Measurements from ENCODE around the gene UBD.

The UBD gene

GRCh38 chr6:29559524-29560287 is at the start of gene UBD:
Gene UBD (minus strand): TSS chr6:29559732. CDS start chr6:29559701, 31 bp downstream.
- DNase-seq (ENCODE audit: low read depth in 2 of 2) = no peak

GRCh38 chr6:29608131-29608530 is 48.6 kb upstream of the UBD start:
- DNase-seq (ENCODE audit: low read depth in 2 of 2) = no peak

- DNase-seq (ENCODE audit: low read depth in 2 of 2) = no peak
These were observed 44.4 kb upstream of the UBD start for GRCh38 chr6:29603930-29604329.

- no peak for DNase-seq (ENCODE audit: low read depth in 2 of 2)
These were observed 43.9 kb upstream of the UBD start for GRCh38 chr6:29603456-29603855.

- DNase-seq (ENCODE audit: low read depth in 2 of 2) = no peak
These were observed 43.2 kb upstream of the UBD start for GRCh38 chr6:29602564-29603361.

GRCh38 chr6:29598172-29598747 is 38.7 kb upstream of the UBD start:
- DNase-seq (ENCODE audit: low read depth in 2 of 2) = no peak

- no peak for DNase-seq (ENCODE audit: low read depth in 2 of 2)
These were observed 37.7 kb upstream of the UBD start for GRCh38 chr6:29597184-29597583.

- DNase-seq (ENCODE audit: low read depth in 2 of 2) = no peak
These were observed 36.9 kb upstream of the UBD start for GRCh38 chr6:29596381-29596900.

- no peak for DNase-seq (ENCODE audit: low read depth in 2 of 2)
These were observed 33.8 kb upstream of the UBD start for GRCh38 chr6:29593199-29593855.

GRCh38 chr6:29591677-29592076 is 32.1 kb upstream of the UBD start:
- DNase-seq (ENCODE audit: low read depth in 2 of 2) = no peak

- no peak for DNase-seq (ENCODE audit: low read depth in 2 of 2)
These were observed 30.8 kb upstream of the UBD start for GRCh38 chr6:29590218-29590808.

GRCh38 chr6:29589423-29590048 is 30.0 kb upstream of the UBD start:
- DNase-seq (ENCODE audit: low read depth in 2 of 2) = no peak

- no peak for DNase-seq (ENCODE audit: low read depth in 2 of 2)
These were observed 25.3 kb upstream of the UBD start, which contains the start of gene OR2H2 for GRCh38 chr6:29584821-29585220. Gene OR2H2 (plus strand): TSS chr6:29585121. CDS start chr6:29587945, 2,824 bp downstream.

- no peak for DNase-seq (ENCODE audit: low read depth in 2 of 2)
These were observed 18.0 kb upstream of the UBD start for GRCh38 chr6:29577544-29577943.

GRCh38 chr6:29576056-29576455 is 16.5 kb upstream of the UBD start:
- DNase-seq (ENCODE audit: low read depth in 2 of 2) = no peak

- DNase-seq (ENCODE audit: low read depth in 2 of 2) = no peak
These were observed 8.5 kb upstream of the UBD start for GRCh38 chr6:29567991-29568390.

- no peak for DNase-seq (ENCODE audit: low read depth in 2 of 2)
These were observed 8.0 kb upstream of the UBD start for GRCh38 chr6:29567541-29567940.

GRCh38 chr6:29566856-29567255 is 7.3 kb upstream of the UBD start:
- DNase-seq (ENCODE audit: low read depth in 2 of 2) = no peak

- DNase-seq (ENCODE audit: low read depth in 2 of 2) = no peak
These were observed 5.3 kb upstream of the UBD start for GRCh38 chr6:29564875-29565274.

- no peak for DNase-seq (ENCODE audit: low read depth in 2 of 2)
These were observed 4.0 kb upstream of the UBD start for GRCh38 chr6:29563435-29563965.

All from fibroblast of skin of left quadriceps (primary cell).